Cardiac fibroblast (primary cell): ENCODE measurements around the gene DUSP2.

Experiments used
- DNase-seq, 2 donors: peaks; one replicate each; pipeline versions ENCODE4 v3.0.0 to v3.0.0-alpha.2; 2010; ENCODE audit warnings: low read depth in 2 of 2
- H3K4me3 ChIP-seq, 2 donors: replicated peaks in 1 of 2; 1 replicate in 1 of 2; 2 replicates in 1 of 2; pipeline ENCODE4 v1.5.1; 2011; ENCODE audit warnings: low read depth in 2 of 2, low read length in 2 of 2, mild to moderate bottlenecking in 2 of 2, moderate library complexity in 1 of 2
- CTCF ChIP-seq: IDR thresholded peaks from one replicate; pipeline ENCODE4 v1.5.1; 2011; ENCODE audit warnings: low read depth, mild to moderate bottlenecking, low read length, inconsistent platforms

DUSP2 gene

DNA sequence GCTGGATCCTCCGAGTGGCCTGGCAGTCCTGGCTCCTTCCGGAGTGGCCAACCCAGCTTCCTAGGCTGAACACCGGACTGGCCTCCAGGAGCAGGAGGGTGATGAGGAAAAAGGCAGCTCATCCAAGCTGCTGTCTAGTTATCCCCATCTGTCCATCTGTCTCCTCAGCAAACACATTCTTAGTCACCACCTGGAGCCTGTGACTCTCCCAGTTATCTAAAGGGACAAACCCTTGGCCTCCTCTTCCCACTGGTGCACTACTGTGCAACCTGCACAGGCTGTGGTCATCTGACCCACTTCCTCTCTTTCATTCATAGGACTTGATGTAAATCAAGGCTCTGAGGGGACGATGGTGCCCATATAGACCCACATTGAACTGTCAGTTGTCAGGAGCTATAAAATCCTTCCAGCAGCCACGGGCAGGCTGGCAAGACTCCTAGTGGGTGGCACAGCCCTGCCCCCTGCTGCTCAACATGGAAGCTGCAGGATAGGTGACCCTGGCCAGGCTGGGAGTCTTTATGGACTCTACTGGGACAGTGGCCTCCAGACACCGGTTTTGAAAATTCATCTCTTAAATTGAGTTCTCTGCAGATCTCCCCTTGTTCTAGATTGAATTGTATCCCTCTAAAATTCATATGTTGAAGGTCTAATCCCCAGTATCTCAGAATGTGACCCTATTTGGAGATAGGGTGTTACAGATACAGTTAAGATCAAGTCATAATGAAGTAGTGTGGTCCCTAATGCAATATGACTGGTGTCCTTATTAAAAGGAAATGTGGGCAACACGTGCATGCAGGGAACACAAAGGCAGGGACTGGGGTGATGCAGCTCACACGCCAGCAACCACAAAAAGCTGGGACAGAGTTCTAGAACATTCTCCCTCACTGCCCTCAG is 29.3 kb upstream of the DUSP2 start:
- DNase-seq: peak; percentile 67 to 69
- no peak overlapping the region for H3K4me3 ChIP-seq
- TF ChIP-seq CTCF: peak; percentile 93

- H3K4me3 ChIP-seq: no peak overlapping the region
- no peak for DNase-seq
- no peak for TF ChIP-seq CTCF
These were observed 26.6 kb upstream of the DUSP2 start for GRCh38 chr2:96171831-96172230.

DNA sequence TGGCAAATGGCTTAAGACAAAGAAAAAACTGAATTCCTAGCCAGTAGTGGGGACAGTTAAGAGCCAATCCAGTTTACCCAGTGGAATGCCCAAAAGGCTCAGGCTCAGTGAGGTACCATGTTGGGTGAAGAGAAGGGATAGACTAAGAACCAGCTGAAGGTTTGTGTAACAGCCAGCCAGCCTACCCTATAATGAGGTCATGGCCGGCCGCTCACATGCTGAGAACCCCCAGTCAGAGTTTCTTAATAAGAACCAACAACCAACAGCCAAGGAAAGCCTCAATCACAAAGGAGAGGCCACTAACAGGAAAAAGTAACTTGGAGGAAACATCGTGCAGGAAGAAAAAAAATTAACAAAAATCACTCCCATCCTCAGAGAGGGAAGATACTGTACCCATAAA is 25.4 kb upstream of the DUSP2 start:
- TF ChIP-seq CTCF: no peak
- no peak overlapping the region for H3K4me3 ChIP-seq
- DNase-seq: no peak

DNA sequence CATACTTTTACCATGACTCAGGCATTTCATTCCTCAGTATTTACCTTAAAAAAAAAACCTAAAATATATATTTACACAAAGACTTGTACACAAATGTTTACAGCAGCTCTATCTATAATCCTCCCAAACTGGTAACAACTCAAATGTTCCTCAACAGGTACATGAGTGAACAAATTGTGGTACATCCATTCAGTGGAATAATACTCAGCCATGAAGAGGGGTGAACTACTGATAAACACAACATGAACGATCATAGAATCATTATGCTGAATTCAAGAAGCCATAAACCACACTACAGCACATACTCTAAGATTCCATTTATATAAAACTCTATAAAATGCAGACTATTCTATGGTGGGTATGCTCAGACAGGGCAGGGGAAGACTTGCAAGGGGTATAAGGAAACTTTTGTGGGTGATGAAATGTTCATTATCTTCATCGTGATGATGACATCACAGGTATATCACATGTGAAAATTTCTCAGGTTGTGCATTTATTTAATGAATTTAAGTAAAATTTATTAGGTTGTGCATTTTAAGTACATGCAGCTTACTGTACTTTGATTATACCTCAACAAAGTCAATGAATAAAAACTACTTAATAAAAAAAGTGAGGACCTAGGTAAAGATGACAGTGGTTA is 24.7 kb upstream of the DUSP2 start:
- H3K4me3 ChIP-seq: no peak overlapping the region
- no peak for DNase-seq
- TF ChIP-seq CTCF: no peak

- H3K4me3 ChIP-seq: no peak overlapping the region
- no peak for TF ChIP-seq CTCF
- DNase-seq: no peak
These were observed 22.3 kb upstream of the DUSP2 start for GRCh38 chr2:96167407-96168013.

- DNase-seq: no peak
- no peak overlapping the region for H3K4me3 ChIP-seq
- TF ChIP-seq CTCF: no peak
These were observed 19.4 kb upstream of the DUSP2 start for GRCh38 chr2:96164459-96165184.
